ENCODE results near the gene CLCNKB.
"Not testable (repeated sequence)": the region's sequence is repeated elsewhere in the genome, so short reads cannot be mapped to it uniquely, and the experiment has no call there.

The CLCNKB gene

GRCh38 chr1:16043521-16043920 lies at the start of gene CLCNKB:
CLCNKB (plus strand) TSS chr1:16043782; CDS start chr1:16044493, 711 bp downstream.
- no peak for DNase-seq (ENCODE audit: low read depth)

GRCh38 chr1:15994081-15994480 lies 49.5 kb upstream of the CLCNKB start:
- no peak overlapping the region for H3K4me3 ChIP-seq (ENCODE audit: control insufficient read depth, low read depth, low read length)
- no peak for TF ChIP-seq CTCF (conservative IDR thresholded peaks at IDR 0.05; ENCODE audit: control insufficient read depth, insufficient read depth, low read depth, low read length)
- no peak for DNase-seq (ENCODE audit: low read depth)

More at GRCh38 chr1:16043521-16043920, at the start of gene CLCNKB:
- no peak for TF ChIP-seq CTCF (conservative IDR thresholded peaks at IDR 0.05; ENCODE audit: control insufficient read depth, insufficient read depth, low read depth, low read length)
- no peak within 1 kb of the TSS for H3K4me3 ChIP-seq (ENCODE audit: control insufficient read depth, low read depth, low read length)

- no peak overlapping the region for H3K4me3 ChIP-seq (ENCODE audit: control insufficient read depth, low read depth, low read length)
- DNase-seq (ENCODE audit: low read depth): peak; percentile 69
- TF ChIP-seq CTCF (conservative IDR thresholded peaks at IDR 0.05; ENCODE audit: control insufficient read depth, insufficient read depth, low read depth, low read length): peak; percentile 85
Observed at GRCh38 chr1:15994590-15995351, 48.8 kb upstream of the CLCNKB start.

- H3K4me3 ChIP-seq (ENCODE audit: control insufficient read depth, low read depth, low read length): no peak overlapping the region
- TF ChIP-seq CTCF (conservative IDR thresholded peaks at IDR 0.05; ENCODE audit: control insufficient read depth, insufficient read depth, low read depth, low read length): no peak
- DNase-seq (ENCODE audit: low read depth): no peak
Observed at GRCh38 chr1:15997076-15997585, 46.5 kb upstream of the CLCNKB start.

GRCh38 chr1:15997637-15998280 lies 45.8 kb upstream of the CLCNKB start:
- no peak for TF ChIP-seq CTCF (conservative IDR thresholded peaks at IDR 0.05; ENCODE audit: control insufficient read depth, insufficient read depth, low read depth, low read length)
- H3K4me3 ChIP-seq (ENCODE audit: control insufficient read depth, low read depth, low read length): no peak overlapping the region
- no peak for DNase-seq (ENCODE audit: low read depth)

- H3K4me3 ChIP-seq (ENCODE audit: control insufficient read depth, low read depth, low read length): no peak overlapping the region
- DNase-seq (ENCODE audit: low read depth): no peak
- no peak for TF ChIP-seq CTCF (conservative IDR thresholded peaks at IDR 0.05; ENCODE audit: control insufficient read depth, insufficient read depth, low read depth, low read length)
Observed at GRCh38 chr1:15998929-15999328, 44.7 kb upstream of the CLCNKB start.

- not testable (repeated sequence) for DNase-seq (ENCODE audit: low read depth); H3K4me3 ChIP-seq (ENCODE audit: control insufficient read depth, low read depth, low read length)
Observed at GRCh38 chr1:16001274-16001673, 42.3 kb upstream of the CLCNKB start.

Data from fibroblast of mammary gland (primary cell).